Activated naive CD4-positive, alpha-beta T cell treated with anti-CD3 and anti-CD28 coated beads, Interleukin-2, amount 50 U/mL, for 16 hours (primary cell): Measurements from ENCODE around the gene DRAXIN.

ENCODE experiments used
- DNase-seq: peaks from one replicate; pipeline ENCODE4 v3.0.0-alpha.2; 2020

Gene DRAXIN

DNA sequence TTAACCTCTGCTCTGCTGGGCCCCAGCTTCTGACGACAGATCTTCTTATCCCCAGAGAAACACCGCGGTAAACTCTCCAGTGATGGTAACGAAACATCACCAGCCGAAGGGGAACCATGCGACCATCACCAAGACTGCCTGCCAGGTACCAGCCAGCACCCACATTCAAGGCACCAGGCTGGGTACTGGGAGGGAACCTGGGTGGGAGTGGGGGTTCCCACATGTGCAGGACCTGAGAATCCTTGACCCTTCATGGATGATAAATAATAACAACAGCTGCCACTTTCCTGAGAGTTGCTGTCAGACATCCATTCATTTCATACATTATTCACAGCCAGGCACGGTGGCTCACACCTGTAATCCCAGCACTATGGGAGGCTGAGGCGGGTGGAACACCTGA lies 20.8 kb downstream of the DRAXIN start:
- DNase-seq = no peak

DNA sequence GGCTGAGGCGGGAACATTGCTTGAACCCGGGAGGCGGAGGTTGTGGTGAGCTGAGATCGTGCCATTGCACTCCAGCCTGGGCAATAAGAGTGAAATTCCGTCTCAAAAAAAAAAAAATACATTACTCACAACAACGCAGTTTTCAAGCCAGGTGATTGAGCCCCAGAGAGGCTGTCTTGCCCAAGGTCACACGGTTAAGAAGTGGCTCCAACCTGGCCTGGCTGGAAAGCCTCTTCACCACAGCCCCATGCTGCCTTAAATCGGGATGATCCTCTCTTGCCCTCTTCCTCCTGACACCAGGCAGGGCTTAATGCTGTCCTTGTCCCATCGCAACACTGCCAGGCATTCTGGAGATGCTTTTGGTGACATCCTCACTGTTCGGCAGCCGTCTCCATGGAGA lies 21.6 kb downstream of the DRAXIN start:
- DNase-seq = no peak

DNA sequence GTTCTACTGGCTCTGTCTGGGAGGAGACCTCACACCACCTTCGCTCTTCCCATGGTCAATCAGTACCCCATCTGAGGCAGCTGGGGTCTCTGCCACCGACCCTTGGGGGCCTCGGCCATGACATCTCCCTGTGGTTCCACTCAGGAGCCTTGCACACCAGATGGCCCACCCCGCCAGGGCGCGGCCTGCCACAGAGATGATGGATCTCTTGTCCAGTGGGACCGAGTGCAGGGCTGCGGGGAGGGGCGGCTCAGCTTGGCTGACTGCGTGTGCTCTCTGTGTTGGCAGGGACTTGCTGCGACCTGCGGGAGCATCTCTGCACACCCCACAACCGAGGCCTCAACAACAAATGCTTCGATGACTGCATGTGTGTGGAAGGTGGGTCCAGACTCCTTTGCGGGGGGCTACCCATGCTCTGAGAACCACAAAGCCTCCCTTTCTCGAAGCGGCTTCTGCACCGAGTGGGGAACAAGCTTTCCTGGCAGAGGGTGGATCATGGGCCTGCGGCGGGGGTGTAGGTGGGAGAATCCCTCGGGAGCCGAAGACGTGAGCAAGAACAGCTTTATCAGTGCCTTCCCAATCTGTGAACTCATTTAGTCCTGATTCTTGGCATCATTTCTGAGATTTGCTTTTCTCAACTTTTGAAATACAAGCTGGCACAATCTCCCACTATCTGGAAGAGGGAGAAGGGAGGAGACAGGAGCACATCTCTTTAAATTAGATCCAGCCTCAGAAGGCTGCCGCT lies 23.5 kb downstream of the DRAXIN start:
- no peak for DNase-seq

DNA sequence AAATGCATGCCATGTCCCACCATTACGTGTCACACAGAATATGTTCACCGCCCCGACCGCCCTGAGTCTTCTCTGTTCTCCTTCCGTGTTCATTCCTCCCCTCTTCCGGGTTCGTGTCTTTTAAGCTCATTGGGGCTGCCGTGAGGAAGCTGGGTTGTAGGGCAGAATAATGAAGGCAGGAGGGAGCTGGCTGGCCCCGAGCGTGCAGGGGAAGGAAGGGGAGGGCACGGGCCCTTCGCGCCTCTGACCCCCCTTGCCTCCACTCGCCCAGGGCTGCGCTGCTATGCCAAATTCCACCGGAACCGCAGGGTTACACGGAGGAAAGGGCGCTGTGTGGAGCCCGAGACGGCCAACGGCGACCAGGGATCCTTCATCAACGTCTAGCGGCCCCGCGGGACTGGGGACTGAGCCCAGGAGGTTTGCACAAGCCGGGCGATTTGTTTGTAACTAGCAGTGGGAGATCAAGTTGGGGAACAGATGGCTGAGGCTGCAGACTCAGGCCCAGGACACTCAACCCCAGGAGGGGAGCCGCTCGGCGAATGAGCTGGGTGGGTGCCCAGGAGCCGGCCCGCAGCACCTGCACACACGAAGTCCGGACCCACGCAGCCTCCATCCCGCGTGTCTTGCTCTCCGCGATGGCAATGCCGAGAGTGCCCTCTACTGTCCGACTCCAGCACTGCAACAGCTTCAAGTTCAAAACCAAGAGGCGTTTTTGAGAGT lies 28.0 kb downstream of the DRAXIN start:
- DNase-seq = peak; percentile 87

DNA sequence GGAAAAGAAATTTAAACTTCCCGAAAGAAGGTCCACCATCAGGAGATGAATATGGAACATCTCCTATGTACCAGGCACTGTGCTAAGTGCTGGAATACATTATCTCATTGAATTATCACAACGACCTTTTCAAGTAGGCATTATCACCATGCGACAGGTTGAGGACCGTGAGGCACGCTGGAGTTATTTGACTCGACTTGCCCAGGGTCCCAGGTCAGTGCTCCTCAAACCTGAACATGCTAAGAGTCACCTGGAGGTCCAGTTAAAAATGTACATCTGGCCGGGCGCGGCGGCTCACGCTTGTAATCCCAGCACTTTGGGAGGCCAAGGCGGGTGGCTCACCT lies 28.5 kb downstream of the DRAXIN start:
- DNase-seq = no peak

DNA sequence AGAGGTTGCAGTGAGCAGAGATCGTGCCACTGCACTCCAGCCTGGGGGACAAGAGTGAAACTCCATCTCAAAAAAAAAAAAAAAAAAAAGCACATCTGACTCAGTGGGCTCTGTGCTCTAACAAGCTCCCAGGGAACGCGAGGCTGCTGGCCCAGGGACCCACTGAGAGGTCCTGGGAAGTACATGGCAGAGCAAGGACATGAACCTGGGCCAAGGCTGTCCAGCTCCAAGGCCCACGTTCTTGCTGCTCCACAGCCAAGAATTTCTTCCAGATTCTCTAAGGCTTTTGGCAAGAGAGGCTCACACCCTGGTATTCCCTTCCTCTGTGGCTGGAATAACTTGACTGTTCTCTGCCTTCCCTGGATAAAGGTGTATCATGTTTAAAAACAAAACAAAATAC lies 29.0 kb downstream of the DRAXIN start:
- no peak for DNase-seq

DNA sequence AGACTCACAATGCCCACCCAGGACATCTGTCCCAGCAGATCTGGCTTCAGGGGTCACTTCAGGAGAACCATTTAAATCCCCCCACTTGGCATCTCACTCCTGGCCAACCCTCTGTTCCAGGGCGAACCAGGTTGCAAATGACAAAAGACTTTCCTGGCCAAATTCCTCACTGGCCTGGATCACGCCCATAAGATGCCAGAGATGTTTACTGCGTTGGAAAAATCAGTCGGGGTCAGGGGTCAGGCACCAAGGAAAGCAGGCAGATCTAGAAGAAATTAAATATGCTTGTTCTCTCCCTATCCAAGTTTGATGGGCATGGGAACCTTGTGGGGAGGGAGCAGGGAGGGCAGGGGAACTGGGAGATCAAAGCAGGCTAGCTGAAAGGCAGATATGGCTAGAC lies 29.8 kb downstream of the DRAXIN start:
- no peak for DNase-seq

DNA sequence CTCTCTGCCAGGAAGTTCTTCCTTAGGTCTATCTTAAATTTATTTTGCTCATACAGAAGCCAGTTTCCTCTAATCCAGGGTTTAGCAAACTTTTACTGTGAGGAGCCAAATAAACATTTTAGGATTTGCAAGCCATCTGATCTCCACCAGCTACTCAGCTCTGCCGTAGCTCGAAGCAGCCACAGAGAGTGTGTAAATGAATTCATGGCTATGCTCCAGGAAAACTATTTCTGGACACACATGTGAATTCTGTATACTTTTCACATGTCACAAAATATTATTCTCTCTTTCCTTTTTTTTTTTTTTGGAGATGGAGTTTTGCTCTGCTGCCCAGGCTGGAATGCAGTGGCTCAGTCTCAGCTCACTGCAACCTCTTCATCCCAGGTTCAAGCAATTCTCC lies 31.0 kb downstream of the DRAXIN start:
- DNase-seq = no peak

DNA sequence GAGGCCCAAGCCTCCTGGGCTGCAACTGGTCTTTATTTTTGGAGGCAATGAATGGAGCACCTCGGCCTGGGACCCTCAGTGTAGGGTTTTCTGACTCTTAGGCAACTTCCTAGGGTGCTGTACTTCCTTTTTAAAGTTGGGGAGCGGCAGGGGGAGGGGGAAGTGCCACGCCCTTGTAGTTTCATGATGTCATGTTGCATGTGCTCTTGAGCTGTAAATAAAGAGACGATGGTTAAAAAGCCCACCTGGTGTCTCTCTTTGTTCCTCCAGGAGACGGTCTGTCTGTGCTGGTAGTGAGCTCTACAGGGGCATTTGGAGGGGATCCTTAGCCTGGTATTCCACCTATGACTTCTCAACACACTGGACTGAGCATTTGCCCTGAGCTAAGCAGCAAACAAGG lies 34.1 kb downstream of the DRAXIN start:
- DNase-seq = no peak

DNA sequence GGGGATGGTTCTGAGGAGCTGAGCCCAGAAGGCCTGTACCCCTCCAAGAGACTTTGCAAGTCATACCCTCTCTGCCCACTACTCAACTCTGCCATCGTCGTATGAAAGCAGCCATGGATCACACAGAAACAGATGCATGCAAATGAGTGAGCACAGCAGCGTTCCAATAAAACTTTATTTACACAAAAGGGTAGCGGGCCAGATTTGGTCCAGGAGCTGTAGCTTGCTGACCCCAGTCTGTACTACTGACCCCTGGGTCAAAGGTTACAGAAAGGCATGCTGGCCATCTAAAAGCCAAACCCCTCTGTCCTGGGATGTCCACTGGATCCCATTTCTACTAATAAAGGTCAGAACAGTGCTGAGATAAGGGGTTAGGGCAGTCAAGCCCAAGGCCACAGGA lies 35.6 kb downstream of the DRAXIN start:
- no peak for DNase-seq

DNA sequence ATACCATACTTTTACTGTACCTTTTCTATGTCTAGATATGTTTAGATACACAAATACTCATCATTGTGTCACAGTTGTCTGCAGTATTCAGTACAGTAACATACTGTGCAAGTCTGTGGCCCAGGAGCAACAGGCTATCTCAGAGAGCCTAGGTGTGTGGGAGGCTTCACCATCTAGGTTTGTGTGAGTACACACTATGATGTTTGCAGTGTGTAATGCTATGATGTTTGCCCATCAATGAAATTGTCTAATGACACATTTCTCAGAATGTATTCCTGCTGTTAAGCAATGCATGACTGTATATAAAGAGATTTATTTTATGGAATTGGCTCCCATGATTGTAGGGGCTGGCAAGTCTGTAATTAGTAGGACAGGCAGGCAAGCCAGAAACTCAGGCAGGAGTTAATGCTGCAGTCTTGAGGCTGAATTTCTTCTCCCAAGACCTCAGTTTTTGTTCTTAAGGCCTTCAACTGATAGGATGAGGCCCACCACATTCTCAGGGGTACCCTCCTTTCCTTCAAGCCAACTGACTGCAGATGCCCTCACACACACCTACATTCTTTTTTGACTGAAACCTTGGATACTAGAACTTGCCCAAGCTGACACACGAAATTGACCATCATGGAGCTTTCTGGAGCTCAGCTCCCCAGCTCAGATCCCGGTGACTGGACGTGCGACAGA lies 36.8 kb downstream of the DRAXIN start:
- DNase-seq = no peak

DNA sequence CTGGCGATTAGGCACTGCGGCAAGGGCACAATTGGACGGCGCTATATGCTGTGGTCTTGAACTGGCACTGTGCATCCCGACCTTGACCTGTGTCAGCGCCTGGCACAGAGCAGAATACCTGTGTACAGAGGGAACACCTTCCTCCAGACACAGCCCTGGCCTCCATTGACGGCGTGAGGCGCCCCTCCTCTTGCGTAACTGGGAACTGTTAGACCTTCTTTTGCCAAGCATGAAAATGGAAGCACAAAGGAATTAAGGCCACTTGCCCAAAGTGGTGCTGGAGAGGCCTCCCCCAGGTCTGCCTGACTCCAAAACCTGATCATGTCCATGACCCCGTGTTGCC lies 37.6 kb downstream of the DRAXIN start:
- no peak for DNase-seq

DNA sequence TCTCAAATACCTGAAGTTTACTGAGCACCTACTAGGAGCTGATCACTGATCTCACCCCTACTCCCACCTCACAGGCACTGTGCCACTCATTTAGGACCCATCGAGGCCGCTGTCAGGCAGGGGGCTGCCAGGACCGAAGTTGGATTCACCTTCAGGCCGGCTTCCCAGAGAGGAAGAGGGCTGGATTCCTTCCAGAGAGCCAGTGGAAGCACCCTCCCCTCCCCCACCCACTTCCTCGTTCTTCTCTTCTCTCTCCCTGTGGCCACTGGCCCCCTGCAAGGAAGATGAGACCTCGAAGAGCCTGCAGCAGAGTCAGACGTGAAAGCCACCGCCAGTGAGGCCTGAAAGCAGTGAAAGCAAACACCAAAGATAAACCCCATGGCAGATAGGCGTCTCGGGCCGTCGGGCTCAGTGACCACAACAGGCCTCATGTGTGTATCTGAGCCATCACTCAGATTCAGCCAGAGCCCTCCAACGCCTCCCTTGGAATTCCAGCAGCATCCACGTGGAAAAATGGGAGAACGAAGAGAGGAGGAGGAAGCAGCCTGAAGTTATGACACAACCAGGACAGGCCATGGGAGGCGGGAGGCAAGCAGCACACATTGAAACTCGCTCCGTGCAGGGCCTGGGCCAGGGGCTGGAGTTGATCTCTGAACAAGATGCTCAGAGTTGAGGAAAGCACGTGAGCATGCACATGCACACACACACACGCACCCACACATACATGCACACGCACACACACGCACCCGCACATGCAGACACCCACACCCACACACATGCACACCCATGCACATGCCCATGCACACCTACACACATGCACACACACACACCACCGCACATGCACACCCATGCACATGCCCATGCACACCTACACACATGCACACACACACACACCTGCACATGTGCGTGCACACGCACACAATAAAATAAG lies 38.3 kb downstream of the DRAXIN start:
- DNase-seq = no peak

DNA sequence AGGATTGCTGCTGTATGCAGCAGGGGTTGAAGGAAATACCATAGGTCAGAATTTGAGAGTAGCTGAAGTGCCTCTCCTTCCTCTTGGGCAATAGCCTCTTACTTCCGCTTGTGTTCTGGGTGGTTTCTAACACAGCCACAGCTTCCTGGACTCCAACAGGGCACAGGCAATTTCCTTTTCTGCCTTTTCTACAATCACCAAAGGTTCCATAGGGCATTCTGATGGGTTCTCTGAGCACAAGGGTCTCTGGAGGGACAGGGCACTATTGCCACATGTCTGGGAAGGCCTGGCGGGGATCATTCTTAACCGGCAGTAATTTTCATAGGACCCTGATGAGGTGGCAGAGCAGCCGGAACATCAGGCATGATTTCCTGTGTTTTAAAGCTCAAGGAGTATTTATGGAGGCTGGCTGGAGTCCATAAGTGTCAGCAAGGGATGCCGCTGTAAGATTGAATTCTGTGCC lies 39.0 kb downstream of the DRAXIN start:
- DNase-seq = no peak

DNA sequence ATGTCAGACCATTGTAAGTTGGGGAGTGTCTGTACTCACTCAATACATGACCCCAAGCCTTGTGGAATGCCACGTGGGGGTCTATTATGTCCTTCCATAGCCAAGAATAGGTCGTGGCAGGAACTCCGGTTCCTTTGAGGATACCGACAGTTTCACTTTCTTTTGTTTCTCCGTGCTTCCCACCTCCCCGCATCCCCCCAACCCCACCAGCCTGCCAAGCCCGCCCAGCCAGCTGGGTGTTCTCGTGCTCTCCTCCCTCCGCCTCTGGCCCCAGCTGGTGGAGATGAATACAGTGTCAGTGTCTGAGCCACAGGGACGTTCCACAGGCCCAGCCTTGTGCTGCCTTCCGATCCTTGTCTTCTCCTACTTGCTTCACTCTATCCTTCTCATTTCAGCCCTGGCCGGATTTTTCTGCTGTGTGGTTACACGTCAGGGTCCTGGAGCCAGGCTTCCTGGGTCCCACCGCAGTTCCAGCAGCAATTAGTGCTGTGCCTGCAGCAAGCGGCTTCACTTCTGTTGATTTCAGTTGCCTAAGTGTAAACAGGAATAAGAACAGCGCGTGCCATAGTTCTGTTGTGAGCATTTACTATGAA lies 40.3 kb downstream of the DRAXIN start:
- DNase-seq = peak; percentile 36

DNA sequence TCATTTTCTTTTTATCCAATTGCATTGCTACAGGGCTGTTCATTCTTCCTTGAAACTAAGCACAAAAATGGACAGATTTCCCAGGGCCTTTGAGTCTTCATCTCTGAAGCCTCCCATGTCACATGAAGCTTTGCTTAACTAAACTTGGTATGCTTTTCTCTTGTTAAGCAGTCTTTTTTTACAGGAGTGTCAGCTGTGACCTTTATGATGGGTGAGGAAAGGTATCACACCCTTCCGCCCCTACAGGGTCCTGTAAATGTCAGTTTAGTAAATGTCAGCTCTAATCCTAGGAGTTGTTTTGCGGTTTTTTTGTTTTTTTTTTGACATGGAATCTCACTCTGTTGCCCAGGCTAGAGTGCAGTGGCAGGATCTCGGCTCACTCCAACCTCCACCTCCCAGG lies 41.8 kb downstream of the DRAXIN start:
- no peak for DNase-seq

DNA sequence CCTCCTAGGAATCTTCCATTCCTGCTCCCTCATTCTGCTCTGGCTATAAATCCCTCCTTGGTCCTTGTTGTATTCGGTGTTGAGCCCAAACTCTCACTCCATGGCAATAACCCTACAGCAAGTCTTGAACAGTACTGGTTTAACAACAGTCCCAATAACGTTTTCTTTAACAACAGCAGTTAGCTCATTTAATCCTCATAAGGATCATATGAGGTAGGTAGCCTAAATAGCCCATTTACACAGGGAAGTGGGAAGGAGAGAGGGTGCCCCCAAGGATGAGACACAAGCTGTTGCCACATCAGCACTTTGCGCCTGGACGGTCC lies 44.0 kb downstream of the DRAXIN start:
- DNase-seq = no peak

DNA sequence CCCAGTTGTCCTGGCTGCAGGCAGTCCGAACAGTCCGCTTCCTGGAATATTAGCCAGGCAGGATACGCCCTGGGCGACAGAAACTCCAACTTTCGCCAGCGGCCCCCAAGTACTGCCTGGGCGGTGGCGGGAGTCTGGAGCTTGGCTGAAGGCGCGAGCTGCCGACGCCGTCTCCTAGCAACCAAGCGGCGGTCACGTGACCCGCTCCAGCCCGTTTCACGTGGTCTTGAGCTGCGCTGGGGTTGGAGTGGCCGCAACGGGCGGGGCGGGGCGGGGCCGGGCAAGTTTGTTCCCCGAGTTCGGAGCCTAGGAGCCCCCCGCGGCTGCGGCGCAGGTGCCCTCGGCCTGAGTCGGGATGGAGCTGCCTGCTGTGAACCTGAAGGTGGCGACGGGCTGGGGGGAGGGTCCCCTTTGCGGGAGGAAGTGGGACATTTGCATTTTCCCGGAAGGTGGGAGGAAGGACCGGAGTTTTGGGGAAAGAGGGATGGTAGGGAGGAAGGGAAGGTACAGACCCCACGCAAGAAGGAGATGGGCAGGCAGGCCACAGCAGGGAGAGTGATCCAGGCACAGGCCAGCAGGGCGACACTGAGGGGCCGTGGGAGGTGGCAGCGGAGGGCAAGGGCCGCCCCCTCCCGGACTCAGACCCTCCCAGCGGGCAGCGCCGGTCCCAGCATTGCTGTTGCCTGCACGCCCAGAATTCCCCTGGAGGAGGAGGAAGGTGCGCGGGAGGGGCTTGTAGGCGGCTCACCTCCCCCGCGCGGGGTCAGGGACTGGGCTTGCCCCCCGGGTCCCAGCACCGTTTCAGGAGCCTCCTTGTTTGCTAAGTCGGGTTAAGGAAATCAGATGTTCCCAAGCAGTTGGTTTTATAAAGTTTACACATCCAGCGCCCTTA lies 44.6 kb downstream of the DRAXIN start, which contains the start of gene AGTRAP:
Gene AGTRAP, plus strand, starts transcription at position 283 of the 892 bp plus-strand sequence. Its CDS starts 73 bp downstream, at position 356.
- peak; percentile 87 for DNase-seq

DNA sequence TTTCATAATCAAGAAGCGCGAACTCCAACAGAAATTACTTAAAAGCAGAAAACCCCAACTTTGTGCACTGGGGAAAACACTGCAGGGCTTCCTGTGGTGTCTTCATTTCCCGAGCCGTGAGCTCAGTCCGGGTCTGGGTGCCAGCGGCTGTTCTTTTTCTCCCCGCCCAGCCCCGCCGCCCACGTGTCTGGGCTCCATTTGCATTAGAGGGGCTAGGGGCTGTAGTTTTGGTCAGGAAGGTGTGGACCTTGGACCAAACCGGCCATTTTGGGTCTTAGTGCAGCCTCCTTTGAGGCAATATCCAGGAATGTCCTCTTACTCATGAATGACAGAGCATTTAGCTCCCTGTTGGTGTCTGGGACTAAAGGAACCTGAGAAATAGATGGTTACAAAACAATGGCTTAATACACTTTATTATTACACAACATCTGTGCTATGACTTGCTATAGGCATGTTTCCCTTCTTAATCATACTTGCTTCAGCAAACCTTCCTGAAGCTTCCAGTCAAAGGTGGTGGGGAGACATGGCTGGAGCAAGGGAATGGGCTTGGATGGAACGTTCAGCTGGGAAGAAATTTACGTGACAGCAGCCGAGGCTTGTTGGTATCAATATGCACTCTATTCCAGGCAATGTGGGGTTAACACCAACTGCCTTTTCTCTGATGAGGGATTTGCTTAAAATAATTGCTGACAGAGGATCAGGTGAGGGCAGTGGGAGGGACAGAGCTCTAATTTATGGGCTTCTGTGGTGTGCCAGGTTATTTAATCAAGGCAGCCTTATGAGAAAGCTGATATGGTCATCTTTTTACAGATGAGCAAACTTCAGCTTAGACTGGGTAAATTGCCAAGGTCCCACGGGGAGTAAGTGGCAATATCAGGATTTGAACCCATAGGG lies 45.5 kb downstream of the DRAXIN start:
- DNase-seq = peak; percentile 39

DNA sequence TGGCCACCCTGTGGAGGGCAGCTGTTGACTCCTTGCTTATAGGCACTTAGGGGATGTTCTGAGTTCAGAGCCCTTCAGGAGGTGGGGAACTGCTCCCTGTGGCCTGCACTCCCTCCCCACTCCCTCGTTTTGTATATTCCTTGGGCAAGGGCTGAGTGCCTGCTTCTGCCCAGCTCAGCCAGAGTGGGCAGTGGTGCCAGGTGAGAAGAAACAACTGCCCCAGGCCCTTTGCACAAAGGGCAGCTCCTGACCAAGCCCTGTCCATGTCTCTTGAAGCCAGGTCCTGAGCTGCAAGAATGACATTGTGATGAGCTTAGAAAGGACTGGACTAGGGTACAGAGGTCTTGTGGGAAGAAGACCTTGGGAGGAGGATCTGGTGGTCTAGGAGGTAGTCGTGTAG lies 46.6 kb downstream of the DRAXIN start:
- DNase-seq = no peak

DNA sequence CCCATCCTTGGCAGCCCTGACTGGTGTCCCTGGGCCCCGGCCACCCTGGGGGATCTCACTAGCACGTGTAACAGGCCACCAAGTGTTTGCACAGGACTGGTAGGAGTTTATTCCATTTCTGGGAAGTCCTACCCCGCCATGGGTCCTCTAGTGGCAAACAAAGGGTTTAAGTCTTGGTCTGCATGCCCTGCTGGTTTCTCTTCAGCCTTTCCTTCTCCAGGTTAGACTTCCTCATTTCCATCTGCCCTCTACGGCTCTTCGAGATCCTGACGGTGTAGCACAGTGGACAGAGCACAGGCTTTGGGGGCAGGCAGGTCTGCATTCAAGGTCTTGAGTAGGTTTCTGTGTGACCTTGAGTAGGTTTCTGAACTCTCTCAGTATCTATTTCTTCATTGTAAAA lies 47.3 kb downstream of the DRAXIN start:
- DNase-seq = no peak
